ENCODE data around the gene FHAD1.

Gene FHAD1

DNA sequence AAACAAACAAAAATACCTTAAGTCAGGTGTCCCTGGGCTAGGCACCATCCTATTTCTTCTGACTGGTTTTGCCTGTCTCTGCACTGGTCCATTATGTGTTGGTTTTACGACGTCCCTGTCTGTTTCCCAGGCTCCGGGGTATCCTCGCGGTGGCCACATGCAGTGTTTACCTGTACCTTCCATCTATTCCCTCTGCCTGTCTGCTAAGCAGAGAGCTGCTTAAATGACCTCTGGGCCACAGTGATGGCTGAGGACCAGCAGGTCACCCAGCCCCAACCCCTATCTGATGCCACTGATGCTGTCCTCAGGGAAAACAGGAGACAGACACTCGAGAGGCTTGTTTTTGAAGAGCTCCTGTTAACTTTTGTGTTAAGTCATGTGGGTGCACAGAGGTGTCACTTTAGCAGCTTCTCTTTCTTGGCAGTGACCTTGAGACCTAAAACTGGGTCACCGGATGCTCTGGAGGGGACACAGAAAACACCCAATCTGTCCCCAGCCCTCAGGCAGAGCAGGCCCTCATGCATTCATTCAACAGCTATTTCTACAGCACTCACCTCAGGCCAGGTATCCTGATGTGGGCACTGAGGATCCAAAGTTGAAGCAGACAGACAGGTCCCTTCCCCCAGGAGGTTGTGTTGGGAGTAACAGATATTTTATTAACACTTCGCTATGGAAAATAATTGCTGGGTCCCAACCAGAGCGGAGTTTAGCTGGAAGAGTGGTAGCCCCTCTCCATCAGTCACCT, 158.3 kb downstream of the FHAD1 start:
- DNase-seq: no peak

DNA sequence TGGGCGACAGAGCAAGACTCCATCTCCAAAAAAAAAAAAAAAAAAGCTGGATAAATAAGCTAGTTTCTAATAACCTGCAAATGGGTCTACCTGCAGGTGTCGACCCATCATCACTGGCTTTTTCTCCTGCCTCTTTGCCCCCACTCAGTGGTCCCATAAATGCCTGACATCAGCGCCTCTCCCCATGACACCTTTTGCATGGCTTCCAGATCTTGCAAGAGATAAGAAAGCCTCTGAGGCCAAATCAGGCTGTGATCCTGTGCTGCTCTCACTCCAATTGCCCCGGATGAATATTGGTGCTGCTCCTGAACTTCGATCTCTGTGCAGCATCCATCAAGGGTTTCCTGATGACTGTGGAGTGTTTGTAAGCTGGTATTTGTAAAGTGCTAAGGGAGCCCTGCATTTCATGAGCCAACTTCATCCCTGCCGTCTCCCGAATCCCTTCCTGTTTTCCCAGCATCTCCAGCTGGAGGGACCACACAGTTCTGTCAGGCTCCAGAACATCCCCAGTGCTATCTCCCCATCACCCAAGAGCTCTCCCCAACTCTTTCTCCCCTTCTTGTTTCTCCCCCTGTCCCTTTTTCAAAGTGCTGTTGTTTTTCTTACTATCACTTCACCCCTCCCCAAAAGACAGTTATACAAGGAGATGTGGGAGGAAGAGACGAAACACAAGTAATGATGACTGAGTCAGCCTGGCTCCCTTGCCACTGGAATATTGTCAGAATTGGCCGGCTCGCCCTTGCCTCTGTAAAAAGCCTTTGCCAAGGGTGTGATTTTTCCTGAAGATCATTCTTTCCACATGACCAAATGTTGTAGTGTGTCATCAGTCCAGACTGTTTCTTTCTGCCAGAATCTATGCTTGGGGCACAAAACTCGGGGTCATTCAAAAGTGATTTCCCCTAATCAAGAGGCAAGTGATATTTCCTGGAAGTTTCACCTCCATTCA, 159.9 kb downstream of the FHAD1 start:
- no peak for DNase-seq

DNA sequence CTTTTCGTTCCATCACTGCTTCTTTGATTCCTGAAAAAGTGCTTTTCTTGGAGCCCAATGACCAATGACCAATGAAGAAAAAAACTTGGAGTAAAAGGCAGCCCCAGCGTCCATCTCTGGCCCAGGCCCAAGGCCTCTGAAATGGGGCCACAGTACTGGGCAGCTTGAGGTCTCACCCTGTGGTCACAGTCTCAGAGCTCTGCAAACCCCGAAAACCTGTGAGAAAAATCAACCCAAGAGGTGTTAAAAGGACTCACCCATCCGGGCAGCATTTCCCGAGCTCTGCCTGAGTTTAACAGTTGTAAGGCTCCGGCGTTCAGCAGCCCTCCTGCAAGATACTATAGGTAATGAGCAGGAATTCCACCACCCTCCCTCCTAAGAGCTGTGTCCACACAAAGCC, 160.6 kb downstream of the FHAD1 start:
- no peak for DNase-seq

DNA sequence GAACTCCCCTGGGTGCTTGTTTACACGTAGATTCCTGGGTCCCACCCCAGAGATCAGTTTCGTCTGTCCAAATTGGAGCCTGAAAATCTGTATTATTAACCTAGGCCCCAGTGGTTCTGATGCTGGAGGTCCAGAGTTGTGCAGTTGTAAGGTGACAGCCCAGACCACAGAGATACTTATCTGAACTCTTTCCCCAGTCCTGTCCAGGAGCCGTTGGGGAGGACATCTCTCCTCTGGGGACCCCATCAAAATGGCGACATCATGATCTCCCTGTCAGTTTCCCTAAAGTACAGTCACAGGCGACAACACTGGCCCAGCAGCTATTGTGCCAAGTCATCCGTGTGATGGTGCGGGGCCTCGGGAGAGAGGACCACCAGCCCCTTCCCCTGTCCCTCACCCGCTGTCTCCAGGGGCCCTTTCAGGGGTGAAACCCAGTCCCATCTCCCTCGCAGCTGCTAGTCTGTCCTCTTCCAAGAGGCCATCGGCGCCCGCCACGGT, 161.9 kb downstream of the FHAD1 start:
- DNase-seq: no peak

DNA sequence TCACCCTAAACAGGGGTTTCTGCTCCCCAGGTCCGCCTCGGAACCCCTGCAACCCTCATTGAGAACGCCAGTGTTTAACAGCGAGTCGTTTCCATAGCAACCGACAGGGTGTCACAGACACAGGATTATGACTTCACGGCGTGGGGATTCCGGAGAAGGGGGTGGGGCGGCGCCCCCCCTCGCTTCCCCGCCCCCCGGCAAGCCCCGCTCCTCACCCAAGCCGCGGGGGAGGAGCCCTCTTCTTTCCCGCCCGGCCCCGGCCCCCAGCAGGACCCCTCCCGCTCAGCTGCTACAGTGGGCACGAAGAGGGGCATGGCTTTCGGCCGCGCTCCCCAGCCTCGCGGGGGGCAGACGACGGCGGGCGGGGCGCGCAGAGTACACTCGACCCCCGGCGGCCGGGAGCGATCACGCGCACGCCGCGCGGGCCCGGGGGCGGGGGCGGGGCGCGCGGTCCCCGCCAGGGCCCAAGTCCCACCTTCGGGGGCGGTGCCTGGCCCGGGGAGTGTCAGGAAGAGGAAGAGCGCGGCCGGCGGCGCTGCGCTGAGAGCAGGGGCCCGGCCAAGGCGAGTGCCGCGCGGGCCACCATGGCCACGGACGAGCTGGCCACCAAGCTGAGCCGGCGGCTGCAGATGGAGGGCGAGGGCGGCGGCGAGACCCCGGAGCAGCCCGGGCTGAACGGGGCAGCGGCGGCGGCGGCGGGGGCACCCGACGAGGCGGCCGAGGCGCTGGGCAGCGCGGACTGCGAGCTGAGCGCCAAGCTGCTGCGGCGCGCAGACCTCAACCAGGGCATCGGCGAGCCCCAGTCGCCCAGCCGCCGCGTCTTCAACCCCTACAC, 162.6 kb downstream of the FHAD1 start, which contains the start of gene EFHD2:
Gene EFHD2 (plus strand): TSS at position 501 of the 835 bp plus-strand sequence. CDS start 84 bp downstream, at position 585.
- peak; percentile 84 for DNase-seq

DNA sequence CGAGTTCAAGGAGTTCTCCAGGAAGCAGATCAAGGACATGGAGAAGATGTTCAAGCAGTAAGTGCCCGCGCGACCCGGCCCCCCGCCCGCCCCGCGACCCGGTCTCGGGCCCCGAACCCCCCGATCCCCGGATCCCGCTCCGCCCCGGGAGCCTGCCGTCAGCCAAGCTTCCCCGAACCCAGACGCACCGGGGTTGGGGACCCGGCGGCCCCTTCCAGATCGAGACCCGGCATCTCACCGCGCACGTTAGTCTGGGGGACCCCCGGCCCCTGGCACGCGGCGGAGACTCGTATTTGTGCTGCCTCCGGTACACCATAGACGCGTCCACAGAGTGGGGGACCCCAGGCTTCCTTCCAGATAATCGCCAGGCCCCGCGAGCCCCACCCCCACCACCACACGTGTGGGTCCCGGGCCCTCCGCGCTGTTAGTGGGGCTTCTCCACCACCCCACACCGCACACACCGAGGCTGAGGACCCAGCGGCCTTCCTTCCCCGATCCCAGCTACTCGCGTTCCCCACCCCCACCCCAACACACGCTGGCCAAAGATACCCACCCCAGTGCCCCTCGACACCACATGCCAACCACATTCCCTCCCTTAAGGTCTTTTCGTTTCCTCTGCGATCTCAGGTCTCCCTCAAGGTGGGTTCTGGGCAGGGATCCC, 163.3 kb downstream of the FHAD1 start:
- DNase-seq: no peak

DNA sequence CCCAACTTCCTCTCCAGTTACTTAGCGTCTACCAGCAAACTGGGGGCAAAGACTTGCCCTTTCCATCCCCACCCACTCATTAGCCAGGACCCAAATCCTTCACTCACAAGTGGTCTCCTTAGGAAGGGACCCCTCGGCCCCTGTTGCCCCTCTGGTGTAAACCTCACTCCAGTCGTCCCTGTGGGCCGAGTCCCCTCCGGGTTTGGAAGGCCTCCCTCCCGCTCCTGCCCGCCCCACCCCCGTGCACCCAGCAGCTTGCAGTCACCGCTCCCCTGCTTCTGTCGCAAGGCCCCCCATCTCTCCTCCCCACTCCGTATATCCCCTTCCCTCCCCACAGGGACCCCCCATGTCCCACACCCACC, 163.8 kb downstream of the FHAD1 start:
- no peak for DNase-seq

DNA sequence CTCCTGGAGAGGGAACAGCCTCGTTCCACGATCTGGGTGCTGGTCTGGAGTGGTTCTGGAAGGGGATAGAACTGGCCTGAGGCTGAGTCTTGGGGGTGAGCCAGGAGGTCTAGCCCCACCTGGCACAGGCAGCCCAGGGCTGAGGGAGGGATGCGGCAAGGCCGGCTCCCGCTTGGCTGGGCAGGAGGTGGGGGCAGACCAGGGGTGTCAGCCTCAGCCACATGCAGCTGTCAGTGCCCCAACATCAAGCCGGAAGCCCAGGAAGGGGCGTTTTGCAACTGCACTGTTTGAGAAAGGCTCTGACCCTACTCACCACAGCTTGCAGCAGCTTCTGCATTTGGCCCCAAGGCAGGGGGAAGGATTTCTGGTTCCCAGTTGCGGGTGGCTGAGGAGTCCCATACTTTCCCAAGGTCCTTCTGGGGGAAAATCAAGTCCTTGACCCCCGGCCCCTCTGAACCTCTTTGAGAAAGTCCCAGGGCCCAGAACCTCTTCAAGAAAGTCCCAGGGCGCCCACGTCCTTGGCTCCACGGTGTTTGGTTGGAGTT, 164.6 kb downstream of the FHAD1 start:
- DNase-seq: peak; percentile 71

DNA sequence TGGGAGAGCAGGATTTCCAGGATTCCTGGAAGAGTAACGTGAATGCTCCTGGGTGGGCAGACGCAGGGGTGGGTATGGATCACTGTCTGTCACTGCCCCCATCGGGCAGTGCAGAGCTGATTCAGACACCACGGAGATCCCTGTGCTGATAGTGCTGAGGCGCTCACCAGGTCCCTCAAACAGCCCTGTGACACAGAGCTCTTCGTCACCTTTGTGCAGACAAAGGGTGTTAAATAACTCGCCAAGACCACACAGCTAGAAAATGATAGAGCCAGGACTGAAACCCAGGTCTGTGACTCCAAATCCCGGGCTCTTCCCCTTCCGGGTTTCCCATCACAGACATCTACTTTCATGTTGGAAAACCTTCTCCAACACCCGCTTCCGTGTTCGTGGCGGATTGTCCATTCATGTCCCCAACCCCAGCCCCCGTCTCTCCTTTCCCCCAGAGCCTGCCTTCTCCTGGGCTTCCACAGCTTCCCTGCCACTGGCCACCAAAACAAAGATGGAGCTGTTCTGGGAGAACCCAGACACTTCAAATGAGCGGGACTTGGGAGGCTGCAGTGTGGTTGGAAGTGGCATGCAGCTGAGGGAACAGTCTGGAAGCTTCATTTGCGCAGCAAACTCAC, 165.3 kb downstream of the FHAD1 start:
- DNase-seq: peak; percentile 67

DNA sequence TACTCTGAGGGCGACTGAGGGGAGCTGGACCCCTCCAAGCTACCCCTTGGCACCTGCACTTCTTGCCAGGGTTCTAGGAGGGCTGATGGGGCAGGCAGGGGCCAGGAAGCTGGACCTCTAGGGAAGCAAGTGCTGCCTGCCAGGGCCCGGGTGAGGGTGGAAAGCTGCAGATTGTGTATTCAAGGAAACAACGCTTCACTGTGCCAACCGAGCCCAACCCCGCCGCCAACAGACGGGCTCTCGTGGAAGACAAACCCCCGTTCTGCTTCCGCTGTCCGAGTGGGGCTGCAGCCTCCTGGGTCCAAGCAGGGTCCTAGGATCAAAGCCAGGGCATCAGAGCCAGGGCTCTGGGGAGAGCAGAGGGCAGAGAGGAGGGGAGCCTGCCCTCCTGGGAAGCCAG, 165.8 kb downstream of the FHAD1 start:
- DNase-seq: no peak

DNA sequence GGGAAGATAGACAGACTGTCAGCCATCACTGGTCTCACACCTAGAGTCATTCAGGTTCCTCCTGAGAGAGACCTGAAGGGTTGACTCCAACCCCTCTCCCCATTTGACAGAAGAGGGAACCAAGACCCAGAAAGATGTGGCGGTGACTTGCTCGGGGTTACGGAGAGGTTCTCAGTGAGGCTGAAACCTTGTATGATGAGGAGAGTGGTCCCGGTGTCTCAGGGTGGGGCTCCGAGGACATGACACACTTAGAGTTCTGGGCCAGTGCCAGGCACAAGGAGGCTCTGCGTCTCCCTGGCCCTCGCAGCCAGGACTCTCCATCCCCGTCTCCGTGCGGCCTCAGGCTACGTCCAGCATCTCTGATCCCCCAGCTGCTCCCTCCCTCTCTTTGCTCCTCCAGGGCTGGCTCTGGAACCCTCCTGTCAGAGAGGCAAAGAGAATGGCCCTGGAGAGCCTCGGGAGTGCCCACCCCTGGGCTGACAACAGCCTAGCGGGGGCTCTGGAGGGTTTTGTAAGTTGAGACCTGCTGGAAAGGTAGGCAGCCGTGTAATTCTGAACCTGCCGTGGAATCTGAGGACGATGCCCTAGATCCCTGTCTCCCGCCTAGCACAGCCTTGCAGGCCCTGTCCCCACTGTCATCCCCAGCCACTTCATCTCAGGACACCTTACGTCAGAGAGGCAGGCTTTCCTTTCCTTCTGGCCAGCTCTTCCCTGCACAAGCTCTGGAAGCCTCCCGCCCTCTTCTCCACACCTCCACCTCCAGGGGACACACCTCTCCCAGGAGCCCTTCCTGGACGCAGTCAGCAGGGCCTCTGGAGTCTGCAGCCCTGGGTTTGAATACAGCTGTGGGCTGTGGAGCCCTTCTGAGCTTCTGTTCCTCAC, 166.8 kb downstream of the FHAD1 start:
- no peak for DNase-seq

DNA sequence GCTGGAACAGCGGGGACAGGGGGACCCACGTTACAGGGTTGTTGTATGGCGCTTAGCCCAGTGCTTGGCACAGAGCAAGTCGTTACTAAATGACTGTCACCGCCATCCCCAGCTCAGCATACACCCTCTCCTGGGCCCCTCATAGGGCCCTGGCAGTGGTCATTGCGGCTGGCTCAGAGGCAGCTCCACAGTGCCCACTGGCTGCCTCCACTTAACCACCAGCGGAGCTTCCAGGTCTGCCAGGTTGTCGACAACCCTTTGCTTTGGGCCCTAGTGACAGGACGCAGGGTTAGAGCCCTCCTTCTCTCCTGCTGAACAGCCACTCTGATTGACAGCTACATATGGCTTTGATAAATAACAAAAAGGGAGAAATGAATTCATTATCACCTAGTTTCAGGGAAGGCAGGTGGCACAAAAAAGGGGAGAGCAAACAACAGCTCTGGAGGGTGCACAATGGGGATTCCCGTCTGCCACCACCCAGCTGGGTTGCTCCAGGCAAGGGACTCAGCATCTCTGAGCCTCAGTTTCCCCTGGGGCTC, 167.5 kb downstream of the FHAD1 start:
- DNase-seq: no peak

DNA sequence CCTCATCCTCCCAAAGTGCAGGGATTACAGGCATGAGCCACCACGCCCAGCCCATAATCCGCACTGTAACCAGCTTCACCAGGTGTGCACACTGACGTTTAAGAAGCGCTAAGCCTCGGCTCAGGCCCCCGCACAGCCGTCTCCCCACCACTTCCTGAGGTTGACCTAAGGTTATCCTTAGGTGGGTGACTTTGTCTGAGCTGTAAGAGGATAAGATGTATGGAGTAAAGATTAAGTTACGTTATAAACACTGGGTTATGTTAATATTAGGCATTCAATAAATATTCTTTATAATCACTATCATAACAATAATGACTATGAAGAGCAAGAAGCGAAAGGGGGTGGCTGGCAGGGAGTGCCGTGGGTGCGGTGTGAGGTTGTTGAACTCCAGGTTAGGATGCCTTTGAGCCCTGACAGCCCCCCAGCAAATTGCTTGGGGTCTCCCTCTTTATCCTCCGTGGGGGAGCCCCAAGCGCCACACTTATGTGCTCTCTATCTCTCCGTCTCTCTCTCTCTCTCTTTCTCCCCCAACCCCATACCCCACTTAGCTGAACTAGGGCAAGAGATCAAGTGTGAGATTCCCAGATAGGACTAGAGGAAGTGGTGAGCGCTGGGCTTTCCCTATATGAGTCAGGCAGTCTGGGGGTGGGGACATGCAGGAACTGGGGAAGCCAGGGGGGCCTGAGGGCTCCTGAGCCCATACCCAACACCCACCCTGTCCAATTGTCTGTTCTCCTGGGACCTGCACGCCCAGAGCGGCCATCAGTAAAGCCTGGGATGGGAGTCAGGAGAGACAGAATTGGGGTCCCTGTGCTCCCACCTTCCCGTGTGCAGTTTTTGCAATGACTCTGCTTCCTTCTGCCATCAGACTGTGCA, 170.3 kb downstream of the FHAD1 start:
- DNase-seq: peak; percentile 75

DNA sequence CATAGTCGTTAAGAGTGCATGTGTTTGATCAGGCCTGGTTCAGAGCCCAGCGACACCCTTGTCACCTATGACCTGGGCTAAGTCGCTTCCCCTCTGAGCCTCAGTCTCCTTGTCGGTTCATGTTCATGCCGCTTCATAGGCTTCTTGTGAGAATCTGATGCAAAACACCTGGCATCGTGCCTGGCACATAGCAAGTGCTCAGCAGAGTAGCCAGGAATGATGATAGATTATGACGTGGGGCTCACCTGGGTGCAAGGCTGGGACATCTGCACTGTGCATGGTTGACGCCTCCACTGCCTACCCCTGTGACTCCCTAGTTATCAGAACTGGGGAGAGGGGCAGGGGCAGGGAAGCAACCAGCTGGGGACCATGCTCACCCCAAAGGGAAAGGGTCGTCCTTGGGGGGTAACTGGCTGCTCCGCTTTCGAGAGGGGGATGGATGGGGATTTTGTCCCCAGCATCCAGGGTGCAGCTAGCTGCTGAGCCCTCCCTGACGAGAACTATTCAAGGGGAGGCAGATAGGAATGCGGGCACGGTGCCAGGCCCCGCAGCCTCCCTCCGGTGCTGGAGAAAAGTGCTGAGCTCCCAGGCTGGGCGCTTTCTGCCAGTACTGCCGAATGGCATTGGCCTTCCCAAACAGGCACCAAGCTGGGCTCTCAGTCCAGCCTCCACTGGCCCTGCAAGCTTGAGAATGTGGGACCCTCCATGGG, 171.9 kb downstream of the FHAD1 start:
- no peak for DNase-seq

DNA sequence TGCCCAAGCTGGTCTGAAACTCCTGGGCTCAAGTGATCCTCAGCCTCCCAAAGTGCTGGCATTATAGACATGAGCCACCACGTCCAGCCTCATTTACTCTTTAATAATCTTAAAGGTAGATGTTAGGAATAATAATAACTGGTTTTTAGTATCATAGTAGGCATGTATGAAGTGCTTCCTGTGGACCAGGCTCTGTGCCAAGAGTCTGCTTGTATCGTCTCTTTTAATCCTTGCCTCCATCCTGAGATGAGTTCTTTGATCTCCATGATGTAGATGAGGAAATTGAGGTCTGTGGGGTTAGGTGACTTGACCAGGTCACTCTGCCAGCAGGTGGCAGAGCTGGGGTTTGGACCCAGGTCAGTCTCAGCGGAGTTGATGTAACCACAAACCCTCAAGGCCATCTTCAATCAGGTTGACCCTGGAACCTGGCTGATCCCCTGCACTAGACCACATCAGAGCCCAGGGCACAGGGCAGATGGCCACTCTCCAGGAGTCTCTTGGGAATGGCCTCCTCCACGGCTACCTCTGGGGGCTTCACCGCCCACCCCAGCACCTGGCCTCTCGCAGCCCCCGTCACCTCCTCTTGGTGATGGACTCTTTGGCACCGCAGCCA, 173.9 kb downstream of the FHAD1 start:
- no peak for DNase-seq

DNA sequence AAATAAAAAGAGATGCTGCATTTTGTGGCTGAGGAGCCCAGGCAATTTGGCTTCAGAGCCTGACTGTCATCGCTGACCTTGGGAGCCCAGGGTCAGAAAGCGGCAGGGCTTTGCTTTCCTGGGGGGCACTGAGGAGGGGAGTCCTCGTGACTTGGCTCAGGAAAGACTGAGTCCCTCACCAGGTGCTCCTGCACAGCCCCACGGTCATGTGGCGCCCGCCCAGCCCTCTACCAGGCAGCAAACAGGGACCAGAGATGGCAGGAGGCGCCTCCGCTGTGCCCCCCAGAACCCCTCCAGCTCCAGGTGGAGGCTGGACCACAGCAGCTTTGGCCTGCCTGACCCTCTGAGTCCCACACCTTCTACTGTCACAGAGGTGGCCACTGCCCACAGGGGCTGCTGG, 175.8 kb downstream of the FHAD1 start:
- DNase-seq: no peak

DNA sequence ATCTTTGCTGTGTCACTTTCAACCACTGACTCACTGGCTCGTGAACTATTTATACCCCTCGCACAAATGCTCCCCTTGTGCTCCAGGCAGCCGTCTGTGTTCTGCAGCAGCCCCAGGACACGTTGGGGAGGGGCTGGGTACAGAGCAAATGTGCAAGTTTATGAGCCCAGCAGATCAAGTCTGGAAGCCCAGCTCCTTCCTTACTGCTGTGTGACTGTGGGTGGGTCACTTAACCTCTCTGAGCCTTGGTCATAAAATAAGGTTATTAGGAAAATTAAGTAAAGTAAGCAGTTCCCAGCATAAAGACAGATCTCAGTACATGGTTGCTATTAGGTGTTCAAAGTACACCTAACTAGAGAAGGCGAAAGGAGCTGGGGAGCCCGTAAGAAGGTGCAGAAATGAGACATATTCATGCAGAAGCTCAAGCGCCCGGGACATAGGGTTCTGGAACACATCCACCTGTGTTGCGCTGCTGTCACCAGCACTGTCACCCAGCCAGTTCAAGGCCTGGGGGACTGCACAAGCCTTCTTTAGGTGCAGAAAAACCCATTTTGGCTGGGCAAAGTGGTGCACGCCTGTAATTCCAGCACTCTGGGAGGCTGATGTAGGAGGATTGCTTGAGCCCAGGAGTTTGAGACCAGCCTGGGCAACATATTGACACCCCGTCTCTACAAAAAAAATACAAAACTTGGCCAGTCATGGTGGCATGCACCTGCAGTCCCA, 176.5 kb downstream of the FHAD1 start:
- DNase-seq: no peak

All from activated CD4-positive, alpha-beta T cell treated with anti-CD3 and anti-CD28 coated beads, Interleukin-2, amount 50 U/mL, for 16 hours (primary cell).